HG02943 (cell line): ENCODE data around the gene BAZ1B.
"Not testable (repeated sequence)": the region's sequence is repeated elsewhere in the genome, so short reads cannot be mapped to it uniquely, and the experiment has no call there.

Experiments
- ATAC-seq: cut with Tn5 transposase; IDR thresholded peaks from one replicate; pipeline ENCODE4 v1.9.1; 2021; ENCODE audit warnings: mild to moderate bottlenecking, low read depth, moderate library complexity; ENCODE audit not compliant: unreplicated experiment

BAZ1B gene, protein sequence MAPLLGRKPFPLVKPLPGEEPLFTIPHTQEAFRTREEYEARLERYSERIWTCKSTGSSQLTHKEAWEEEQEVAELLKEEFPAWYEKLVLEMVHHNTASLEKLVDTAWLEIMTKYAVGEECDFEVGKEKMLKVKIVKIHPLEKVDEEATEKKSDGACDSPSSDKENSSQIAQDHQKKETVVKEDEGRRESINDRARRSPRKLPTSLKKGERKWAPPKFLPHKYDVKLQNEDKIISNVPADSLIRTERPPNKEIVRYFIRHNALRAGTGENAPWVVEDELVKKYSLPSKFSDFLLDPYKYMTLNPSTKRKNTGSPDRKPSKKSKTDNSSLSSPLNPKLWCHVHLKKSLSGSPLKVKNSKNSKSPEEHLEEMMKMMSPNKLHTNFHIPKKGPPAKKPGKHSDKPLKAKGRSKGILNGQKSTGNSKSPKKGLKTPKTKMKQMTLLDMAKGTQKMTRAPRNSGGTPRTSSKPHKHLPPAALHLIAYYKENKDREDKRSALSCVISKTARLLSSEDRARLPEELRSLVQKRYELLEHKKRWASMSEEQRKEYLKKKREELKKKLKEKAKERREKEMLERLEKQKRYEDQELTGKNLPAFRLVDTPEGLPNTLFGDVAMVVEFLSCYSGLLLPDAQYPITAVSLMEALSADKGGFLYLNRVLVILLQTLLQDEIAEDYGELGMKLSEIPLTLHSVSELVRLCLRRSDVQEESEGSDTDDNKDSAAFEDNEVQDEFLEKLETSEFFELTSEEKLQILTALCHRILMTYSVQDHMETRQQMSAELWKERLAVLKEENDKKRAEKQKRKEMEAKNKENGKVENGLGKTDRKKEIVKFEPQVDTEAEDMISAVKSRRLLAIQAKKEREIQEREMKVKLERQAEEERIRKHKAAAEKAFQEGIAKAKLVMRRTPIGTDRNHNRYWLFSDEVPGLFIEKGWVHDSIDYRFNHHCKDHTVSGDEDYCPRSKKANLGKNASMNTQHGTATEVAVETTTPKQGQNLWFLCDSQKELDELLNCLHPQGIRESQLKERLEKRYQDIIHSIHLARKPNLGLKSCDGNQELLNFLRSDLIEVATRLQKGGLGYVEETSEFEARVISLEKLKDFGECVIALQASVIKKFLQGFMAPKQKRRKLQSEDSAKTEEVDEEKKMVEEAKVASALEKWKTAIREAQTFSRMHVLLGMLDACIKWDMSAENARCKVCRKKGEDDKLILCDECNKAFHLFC (N-terminal part only)

DNA sequence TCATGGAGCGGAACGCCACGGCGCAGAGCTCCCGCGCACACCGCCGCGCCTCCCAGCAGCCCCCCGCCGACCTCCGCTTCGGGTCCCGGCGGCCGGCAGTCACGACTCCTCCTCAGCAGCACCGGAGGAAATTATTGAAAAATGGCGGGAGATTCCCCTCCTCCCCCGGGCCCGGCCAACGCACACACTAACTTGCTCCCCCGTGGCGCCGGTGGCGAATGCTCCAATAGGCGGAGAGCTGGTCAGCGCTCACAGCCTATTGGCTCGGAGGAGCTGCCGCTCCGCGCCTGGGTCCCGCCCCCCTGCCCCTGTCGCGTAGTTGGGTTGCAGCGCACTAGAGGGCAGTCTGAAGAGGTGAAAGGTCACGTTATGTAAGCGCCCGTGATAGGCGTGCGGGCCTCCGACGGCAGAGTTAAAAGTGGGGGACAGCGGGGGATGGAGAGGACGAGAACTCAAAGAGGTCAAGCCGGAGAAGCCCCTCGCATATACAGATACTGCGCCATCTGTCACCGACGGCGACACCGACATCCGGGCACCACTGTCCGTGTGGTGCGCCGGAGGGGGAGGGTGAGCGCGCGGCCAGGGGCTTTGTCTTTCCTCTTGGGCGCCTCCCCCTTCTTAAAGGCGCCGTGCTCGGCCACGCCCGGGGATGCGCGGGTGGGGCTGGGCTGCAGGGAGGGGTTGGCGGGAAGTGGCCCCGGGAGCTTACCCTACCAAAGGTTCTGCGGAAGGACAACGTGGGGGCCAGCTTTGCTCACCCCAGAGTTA, at the start of gene BAZ1B:
Gene BAZ1B, minus strand, starts transcription at position 189 of the 768 bp plus-strand sequence. CDS start 360 bp downstream, outside the sequence.
- ATAC-seq = peak; percentile 85

GRCh38 chr7:73570977-73571376, 48.9 kb upstream of the BAZ1B start:
- ATAC-seq = no peak

DNA sequence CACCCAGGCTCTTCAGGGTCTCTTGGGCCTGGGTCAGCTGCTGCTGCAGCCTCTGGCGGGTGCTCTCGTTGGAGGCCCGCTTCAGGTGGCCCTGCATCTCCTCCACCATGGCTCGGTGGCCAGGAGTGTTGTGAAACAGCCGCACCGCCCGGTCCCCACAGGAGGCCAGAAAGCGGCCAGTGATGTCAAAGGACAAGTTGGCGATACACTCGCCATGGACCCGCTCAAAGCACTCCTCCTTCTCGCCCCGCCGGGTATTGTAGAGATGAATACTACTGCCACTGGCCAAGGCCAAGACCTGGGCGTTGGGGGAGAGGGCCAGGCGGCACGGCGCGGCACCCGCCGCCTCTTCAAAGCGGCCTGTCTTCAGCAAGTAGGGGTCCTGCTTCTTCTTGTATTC, 48.4 kb upstream of the BAZ1B start:
- ATAC-seq = no peak

- no peak for ATAC-seq
Measured at GRCh38 chr7:73569042-73569608, 47.0 kb upstream of the BAZ1B start.

DNA sequence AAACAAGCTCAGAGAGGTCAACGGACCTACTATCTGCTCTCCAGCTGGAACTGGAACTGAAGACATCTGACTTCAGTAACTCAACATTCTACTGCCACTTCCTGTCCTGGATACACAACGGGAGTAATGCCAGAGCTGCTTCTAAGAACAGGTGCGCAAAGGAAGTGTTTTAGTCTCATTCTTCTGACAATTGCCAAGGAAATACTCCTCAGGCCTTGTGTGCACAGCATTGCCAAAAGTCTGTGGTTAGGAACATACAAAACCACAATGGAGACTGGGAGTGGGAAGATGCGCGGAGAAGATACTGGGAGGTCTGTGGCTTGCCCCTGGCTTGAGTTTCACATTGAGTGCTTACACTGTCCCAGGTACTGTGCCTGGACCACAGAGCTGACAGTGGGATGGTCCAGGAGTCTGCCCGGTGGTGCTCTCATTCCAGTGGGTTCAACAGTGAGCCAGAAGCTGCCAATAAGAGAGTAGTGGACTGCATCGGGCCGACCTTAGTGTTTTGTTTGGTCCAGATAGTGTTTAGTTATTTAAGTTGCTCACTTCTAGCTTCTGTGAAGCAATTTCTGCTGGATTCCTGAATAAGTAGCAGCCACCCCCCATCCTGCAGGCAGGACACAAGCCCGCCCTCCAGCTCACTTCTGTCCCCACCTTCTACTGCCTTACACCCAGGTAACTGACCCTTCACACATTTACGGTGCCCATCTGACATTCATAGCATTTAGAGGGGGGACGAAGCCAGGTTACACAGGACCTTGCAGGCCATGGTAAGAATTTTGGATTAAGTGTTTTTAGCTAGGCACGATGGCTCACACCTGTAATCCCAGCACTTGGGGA, 46.0 kb upstream of the BAZ1B start:
- no peak for ATAC-seq

- no peak for ATAC-seq
Measured at GRCh38 chr7:73567140-73567539, 45.0 kb upstream of the BAZ1B start.

- not testable (repeated sequence) for ATAC-seq
Measured at GRCh38 chr7:73566431-73566830, 44.3 kb upstream of the BAZ1B start.

- ATAC-seq = no peak
Measured at GRCh38 chr7:73565675-73566340, 43.7 kb upstream of the BAZ1B start.

DNA sequence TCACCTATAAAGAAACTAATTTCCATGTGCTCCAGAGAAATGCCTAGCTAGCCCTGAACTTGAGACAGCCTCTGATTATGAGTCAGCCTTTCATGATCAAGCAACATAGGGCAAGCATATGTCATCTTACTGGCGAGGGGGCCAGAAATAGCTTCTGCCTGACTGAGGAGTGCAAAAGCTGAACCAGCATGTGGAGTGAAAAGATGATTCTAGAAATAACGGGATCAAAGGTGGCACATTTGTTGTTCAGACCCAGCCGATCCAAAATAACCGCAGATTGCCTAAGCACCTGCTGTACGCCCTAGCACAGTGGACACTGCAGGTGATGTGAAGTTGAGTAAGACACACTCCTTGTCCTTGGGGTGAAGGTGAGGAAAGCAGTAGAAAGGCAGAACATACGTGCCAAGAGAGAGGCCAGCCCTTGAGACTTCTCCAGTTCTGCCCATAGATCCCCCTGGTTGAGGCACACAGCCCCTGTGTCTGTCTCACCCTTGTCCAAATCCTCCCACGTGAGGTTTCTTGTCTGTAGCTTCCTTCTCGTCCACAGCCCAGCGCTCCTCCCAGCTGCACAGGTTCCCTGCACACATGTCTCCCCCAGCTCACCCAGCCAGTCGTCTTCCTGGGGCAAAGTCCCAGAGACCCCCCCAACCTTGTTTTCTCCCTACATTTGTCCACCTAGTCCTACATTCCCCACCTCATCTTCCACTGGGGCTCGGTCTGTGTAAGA, 38.2 kb upstream of the BAZ1B start:
- ATAC-seq = no peak

DNA sequence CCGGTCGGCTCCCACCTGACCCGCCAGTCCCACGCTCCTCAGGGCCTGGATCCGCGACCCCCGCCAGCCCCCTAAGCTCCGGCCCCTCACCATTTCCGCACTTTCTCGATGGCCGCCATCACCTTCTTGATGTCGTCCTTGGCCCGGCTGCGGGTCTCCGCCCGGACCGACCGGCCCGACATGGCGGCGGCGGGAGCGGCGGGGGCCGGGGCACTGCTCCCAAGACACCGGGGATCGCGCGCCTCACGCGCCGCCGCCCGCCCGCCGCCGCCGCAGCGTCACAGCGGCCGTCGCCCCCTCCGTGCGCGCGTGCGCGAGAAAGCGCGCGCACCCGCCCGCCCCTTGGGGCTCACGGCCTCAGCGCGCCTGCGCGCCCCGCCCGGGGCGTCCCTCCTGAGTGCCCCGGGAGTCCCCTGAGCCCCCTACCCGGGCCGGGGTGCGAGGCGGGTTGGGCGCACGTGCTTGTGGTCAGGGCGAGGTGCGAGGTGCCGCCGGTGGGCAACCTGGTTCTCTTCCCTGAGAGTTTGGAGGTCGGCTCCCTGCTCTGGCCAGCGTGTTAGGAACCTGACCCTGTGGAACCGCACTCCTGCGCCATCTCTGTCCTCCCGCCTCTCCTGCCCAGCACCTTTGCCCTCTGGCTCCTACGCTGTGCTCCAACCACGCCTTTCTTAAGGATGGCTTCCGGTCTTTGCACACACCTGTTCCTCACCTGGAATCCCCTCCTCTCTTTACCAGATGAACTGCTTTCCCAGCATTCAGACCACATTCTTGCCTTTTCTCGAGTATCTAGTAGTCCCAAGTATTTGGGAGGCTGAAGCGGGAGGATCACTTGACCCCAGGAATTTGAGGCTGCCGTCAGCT, 35.5 kb upstream of the BAZ1B start, which contains the start of gene BCL7B:
Gene BCL7B, minus strand, starts transcription at position 294 of the 861 bp plus-strand sequence. Its CDS starts 112 bp downstream, at position 182.
- ATAC-seq = peak; percentile 42

DNA sequence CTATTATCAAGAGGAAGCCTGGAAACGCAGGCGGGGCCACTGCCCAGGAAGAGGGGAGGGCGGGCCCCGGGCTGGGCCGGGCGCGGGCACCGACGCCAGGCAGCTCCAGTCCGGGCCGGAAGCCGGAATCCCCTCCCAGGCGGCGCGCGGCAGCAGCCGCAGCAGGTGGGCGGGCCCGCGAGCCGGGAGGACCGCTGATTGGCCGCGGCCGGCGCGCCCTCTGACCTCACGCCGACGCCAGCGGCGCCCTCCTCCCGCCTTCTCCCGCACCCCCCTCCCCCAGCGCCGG, 35.0 kb upstream of the BAZ1B start:
- ATAC-seq = peak; percentile 77

GRCh38 chr7:73556208-73557107, 34.4 kb upstream of the BAZ1B start:
- ATAC-seq = no peak

- no peak for ATAC-seq
Measured at GRCh38 chr7:73555411-73555982, 33.4 kb upstream of the BAZ1B start.

DNA sequence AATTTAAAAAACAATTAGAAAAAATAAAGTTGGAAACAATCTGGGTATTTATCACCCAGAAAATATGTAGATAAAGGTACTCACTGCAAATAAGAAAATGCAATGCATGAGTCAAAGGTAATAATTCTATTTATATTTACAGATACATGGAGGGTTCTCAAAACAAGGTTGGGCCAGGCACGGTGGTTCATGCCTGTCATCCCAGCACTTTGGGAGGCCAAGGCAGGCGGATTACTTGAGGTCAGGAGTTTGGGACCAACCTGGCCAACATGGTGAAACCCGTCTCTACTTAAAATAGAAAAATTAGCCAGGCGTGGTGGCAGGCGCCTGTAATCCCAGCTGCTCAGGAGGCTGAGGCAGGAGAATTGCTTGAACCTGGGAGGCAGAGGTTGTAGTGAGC, 28.0 kb upstream of the BAZ1B start:
- not testable (repeated sequence) for ATAC-seq

GRCh38 chr7:73549176-73549575, 27.1 kb upstream of the BAZ1B start:
- ATAC-seq = no peak
